ENCODE results near the gene ENTPD8.
"Not testable (repeated sequence)": the region's sequence is repeated elsewhere in the genome, so short reads cannot be mapped to it uniquely, and the experiment has no call there.

Gene ENTPD8

GRCh38 chr9:137416006-137416562 is 25.1 kb downstream of the ENTPD8 start:
- no peak for TF ChIP-seq CTCF (IDR thresholded peaks at IDR 0.05)
- no peak overlapping the region for H3K27ac ChIP-seq
- H3K4me3 ChIP-seq: no peak overlapping the region

GRCh38 chr9:137415451-137415850 is 25.7 kb downstream of the ENTPD8 start:
- TF ChIP-seq CTCF (IDR thresholded peaks at IDR 0.05): no peak
- Histone ChIP-seq H3K27ac (no peak overlapping the region), H3K4me3 (no peak overlapping the region)

More at GRCh38 chr9:137416006-137416562, 25.1 kb downstream of the ENTPD8 start:
- no peak for DNase-seq (ENCODE audit: low spot score)

DNA sequence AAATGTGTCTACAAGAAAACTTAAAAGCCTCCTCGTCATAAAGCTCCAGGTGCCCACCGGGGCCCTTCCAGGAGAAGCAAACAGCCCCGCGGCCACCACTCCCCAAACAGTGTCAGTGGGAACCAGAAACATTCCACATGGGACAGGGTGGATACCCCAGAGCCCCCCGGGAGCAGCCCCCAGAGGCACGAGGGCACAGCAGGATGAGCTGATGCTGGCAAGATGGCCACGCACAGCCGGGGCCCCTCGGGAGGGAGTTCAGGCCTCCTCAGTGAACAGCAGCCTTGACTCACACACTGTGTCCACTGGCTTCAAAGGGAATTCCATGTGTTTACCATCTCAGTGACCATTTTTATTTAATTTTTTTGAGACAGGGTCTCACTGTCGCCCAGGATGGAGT is 28.7 kb downstream of the ENTPD8 start:
- Histone ChIP-seq H3K27ac (peak overlapping the region in 1 of 2 donors; percentile 47), H3K4me3 (no peak overlapping the region)
- no peak for DNase-seq (ENCODE audit: low spot score)
- TF ChIP-seq CTCF (IDR thresholded peaks at IDR 0.05): no peak

More at GRCh38 chr9:137415451-137415850, 25.7 kb downstream of the ENTPD8 start:
- no peak for DNase-seq (ENCODE audit: low spot score)

DNA sequence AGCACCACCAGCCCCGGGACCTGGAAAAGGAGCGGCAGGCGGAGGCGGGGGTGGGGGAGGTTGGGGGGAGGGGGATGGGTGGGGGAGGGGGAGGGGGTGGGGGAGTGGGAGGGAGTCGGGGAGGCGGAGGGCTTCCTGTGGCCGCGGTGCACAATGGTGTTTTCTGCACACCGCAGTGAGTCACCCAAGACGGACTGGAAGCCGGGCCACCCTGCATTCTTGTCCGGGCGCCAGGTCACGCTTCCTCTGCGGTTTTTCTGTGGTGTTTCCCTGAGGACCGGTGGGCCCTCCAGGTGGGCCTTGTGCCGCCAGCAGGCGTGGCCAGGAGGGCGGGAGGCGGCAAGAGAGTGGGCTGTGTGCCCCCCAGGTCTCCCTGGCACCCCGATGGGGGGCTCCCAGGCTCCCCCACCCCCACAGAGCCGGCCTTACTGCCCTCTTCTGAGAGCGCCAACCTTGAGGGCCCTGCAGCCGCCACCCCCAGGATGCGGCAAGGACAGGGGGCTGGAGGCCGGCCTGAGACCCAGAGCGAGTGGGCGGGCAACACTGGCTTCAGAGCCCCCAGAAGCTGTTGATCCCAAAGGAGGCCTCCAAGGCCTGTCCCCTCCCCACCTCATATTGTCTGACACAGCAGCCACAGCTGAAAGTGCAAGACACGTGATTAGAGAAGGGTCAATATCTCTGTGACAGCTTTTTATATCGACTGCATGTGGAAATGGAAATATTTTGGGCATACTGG is 29.3 kb downstream of the ENTPD8 start:
- Histone ChIP-seq H3K4me3 (peak overlapping the region; percentile 47), H3K27ac (peak overlapping the region; percentile 17 to 75)
- no peak for TF ChIP-seq CTCF (IDR thresholded peaks at IDR 0.05)
- DNase-seq (ENCODE audit: low spot score): no peak

DNA sequence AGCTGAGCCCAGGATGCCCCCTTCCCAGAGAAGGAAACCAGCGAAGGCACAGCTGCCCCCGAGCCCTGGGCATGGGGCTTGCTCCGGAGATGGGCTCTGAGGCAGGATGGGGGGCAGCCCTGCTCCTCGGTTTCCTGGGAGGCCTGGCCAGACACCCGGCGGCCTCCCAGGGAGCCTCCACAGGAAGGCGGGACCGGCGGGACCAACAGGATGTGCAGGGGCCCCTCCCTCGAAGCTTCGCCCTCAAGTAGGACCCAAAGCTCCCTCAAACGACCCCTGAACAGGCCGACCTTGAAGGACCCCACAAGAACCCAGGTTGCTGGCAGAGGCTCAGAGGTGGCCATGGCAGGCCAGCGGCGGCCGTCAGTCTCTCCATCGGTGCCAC is 29.9 kb downstream of the ENTPD8 start:
- TF ChIP-seq CTCF (IDR thresholded peaks at IDR 0.05): no peak
- no peak for DNase-seq (ENCODE audit: low spot score)
- peak overlapping the region; percentile 47 for H3K4me3 ChIP-seq
- H3K27ac ChIP-seq: peak overlapping the region in 1 of 2 donors; percentile 75

GRCh38 chr9:137410891-137411249 is 30.3 kb downstream of the ENTPD8 start:
- DNase-seq (ENCODE audit: low spot score): no peak
- H3K27ac ChIP-seq: peak overlapping the region in 1 of 2 donors; percentile 75
- no peak for TF ChIP-seq CTCF (IDR thresholded peaks at IDR 0.05)
- peak overlapping the region; percentile 47 for H3K4me3 ChIP-seq

DNA sequence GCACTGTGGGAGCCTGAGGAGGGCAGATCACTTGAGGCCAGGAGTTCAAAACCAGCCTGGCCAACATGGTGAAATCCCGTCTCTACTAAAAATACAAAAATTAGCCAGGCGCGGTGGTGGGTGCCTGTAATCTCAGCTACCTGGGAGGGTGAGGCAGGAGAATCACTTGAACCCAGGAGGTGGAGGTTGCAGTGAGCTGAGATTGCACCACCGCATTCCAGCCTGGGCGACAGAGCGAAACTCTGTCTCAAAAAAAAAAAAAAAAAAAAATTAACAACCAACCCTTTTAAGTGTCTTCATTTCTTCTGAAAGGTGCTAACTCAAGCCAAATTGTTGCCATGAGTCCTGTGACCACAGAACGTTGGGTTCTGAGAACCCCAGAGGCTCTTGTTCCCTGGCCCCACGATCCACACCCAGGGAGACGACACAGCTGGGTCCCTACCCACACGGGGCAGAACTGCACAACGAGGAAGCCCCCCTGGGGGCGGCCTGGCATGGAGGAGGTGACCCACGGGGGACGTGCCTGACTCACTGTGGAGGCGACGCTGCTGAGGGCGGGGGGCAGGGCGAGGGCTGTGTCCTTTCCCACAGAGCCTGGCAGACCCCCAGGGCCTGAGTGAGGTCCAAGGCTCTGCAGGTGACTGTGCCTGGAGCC is 30.8 kb downstream of the ENTPD8 start:
- H3K27ac ChIP-seq: peak overlapping the region in 1 of 2 donors; percentile 75
- H3K4me3 ChIP-seq: not testable (repeated sequence)

More for the DNA sequence above, 30.8 kb downstream of the ENTPD8 start:
- DNase-seq (ENCODE audit: low spot score): not testable (repeated sequence)

All from coronary artery (tissue), 2 donors.